GM18526 (cell line): ENCODE results near the gene GUK1.

Source experiments
- POLR2A ChIP-seq: IDR thresholded peaks from 3 replicates; pipeline ENCODE4 v1.6.1; 2011; ENCODE audit not compliant: insufficient read length; ENCODE audit errors: extremely low read depth

GUK1 gene

GRCh38 chr1:228168563-228169270, 28.6 kb downstream of the GUK1 start:
- TF ChIP-seq POLR2A, result no peak

- no peak for TF ChIP-seq POLR2A
Observed at GRCh38 chr1:228169345-228169744, 29.3 kb downstream of the GUK1 start.

DNA sequence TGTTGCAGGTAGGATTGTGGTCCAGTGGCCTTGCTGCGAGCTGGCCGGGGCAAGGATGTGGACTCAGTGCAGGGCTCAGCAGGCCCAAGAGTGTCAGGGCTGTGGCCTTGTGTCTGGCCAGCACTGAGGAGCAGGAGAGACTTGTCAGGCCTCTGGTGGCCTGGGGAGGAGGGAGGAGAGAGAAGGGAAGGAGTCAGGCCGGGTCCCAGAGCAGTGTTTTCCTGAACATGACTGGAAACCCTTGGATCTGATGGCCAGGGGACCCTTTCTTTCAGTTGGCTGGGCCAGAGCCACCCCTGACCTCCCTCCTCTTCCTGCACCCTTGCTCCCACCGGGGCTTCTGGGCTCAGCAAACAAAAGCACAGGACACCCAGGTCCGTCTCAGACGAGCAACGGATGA, 30.6 kb downstream of the GUK1 start:
- no peak for TF ChIP-seq POLR2A

DNA sequence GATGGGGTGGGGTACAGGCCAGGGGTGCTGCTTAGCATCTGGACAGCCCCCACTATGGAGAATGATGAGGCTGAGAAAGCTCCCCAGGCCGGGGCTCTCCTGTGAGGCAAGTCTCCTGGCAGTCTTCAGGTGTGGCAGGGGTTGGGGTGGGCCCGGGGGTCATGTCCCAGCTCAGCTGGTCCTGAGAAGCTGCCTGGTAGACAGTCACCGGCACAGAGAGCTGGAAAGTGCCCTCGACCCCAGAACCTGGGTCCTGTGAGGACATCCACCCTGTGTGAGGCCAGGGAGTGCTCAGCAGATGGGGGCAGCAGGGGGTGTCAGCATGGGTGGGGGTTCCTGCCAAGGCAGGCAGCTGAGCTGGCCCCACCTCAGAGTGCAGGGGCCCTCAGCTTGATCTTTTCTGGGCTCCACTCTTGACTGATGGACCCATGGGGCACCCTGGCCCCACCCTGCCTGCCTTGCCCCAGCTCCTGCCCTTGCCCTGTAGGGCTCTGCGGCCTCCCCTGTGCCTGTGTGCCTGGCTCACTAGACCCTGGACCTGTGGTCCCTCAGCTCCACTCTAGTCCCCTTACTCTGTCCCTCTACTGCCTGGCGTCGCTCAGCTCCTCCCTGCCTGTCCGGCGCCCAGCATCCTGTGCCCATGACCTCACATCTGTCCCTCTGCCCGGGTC, 31.3 kb downstream of the GUK1 start:
- TF ChIP-seq POLR2A, result no peak

- TF ChIP-seq POLR2A, result no peak
Observed at GRCh38 chr1:228172591-228173527, 32.8 kb downstream of the GUK1 start.

GRCh38 chr1:228174482-228175315, 34.6 kb downstream of the GUK1 start:
- no peak for TF ChIP-seq POLR2A

DNA sequence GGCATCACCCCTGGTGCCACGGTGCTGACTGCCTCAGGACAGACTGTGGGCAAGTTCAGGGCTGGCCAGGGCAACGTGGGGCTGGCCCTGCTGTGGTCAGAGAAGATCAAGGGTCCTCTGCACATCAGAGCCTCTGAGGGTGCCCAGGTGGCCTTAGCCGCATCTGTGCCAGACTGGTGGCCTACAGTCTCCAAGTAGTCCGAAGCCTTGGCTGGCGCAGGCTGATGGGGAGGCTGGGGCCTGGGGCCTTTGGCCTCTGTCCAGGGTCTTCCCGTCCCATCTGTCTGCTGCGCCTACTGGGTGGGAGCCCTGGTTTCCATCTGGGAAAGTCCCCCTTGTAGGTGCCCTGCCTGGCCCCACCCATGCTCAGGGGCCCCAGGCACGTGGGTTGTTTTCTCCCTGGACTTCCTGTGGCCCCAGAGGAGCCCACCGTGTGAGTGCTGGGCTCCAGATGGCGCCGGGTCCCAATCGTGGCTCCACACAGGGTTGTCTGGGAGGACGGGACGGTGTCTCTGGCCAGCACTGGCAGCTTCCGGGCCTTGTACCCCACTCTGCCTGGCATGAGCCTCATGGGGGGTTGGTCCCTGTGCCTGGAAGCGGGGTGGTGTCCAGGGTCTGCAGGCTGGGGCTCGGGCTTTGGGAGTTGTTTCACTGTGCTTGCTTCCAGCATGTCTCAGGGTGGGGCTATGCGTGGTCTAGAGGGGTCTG, 35.4 kb downstream of the GUK1 start:
- TF ChIP-seq POLR2A, result no peak

GRCh38 chr1:228176024-228176395, 35.9 kb downstream of the GUK1 start:
- TF ChIP-seq POLR2A, result no peak

- TF ChIP-seq POLR2A, result no peak
Observed at GRCh38 chr1:228176461-228177182, 36.5 kb downstream of the GUK1 start.

- no peak for TF ChIP-seq POLR2A
Observed at GRCh38 chr1:228177183-228177475, 37.0 kb downstream of the GUK1 start.

GRCh38 chr1:228177721-228178710, 37.9 kb downstream of the GUK1 start:
- no peak for TF ChIP-seq POLR2A

DNA sequence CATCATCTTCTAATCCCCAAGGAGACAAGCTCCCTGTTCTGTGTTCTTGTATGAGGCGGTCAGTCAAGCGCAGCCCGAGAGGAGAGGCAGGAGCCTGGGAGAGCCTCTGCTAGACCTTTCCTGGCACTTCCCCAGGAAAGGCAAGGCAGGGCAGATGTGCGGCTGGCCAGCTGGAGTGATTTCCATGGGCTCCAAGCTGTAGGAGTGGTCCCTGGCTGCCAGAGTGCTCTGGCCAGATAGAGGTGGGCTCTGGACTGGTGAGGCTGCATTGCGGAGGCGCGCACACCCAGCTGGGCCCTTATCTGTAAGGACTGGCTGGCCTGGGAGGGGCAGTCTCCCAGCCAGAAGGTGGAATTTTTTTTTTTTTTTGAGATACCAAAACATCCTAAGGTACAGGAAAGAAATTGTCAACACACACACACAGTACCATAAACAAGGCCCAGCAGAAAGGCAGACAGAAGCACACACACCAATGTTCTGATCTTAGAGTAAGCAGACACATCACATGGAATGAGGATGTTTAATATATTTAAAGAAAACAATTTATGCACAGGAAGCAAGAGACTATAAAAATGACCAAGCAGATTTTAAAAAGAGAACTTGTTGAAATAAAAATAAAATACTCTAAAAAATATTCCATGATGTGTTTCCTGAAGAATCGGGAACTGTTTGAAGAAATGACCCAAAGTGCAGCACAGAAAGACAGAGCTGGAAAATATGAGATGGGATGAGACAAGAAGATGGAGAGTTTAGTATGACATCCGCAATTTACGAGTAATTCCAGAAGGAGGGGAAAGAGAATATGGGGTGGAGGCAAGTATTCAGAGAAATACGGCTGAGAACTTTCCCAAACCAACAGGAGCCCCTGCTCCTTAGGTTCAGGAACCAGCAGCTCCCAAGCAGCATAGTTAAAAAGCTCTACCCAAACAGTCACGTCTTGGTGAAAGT, 38.9 kb downstream of the GUK1 start:
- no peak for TF ChIP-seq POLR2A
